ENCODE results near the gene PUS7. TPM values are rescaled to one million over a fixed set of nuclear protein-coding genes. Genes with fewer than 3 reads are reported as not detected.
"Not testable (repeated sequence)": the region's sequence is repeated elsewhere in the genome, so short reads cannot be mapped to it uniquely, and the experiment has no call there.

The PUS7 gene
- total RNA-seq (2014; rRNA removed; shearing (Covaris generic)): 22.1 and 24.3 TPM in 2 replicates

GRCh38 chr7:105521717-105522463 lies at the start of gene PUS7:
Gene PUS7, minus strand, starts transcription at chr7:105522271. Its CDS starts 13,759 bp downstream, at chr7:105508512.
- peak; percentile 95 for DNase-seq (ENCODE audit: low spot score)

DNA sequence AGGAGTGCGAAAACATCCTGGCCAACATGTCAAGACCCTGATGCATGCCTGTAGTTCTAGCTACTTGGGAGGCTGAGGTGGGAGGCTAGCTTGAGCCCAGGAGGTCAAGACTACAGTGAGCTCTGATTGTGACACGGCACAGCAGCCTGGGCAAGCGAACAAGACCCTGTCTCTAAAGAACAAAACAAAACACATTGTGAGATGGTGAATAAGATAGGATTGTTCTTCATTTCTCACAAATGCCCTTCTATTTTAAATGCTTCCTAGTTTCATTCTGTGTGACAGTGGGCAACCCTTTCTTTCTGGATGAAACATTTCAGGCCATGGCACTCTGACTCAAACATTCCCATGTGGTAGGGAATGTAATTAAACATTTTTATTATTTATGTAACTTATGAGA lies 45.8 kb upstream of the PUS7 start:
- no peak for DNase-seq (ENCODE audit: low spot score)

- DNase-seq (ENCODE audit: low spot score): no peak
Observed at GRCh38 chr7:105567024-105567423, 45.0 kb upstream of the PUS7 start.

GRCh38 chr7:105565190-105565589 lies 43.1 kb upstream of the PUS7 start:
- DNase-seq (ENCODE audit: low spot score): no peak

DNA sequence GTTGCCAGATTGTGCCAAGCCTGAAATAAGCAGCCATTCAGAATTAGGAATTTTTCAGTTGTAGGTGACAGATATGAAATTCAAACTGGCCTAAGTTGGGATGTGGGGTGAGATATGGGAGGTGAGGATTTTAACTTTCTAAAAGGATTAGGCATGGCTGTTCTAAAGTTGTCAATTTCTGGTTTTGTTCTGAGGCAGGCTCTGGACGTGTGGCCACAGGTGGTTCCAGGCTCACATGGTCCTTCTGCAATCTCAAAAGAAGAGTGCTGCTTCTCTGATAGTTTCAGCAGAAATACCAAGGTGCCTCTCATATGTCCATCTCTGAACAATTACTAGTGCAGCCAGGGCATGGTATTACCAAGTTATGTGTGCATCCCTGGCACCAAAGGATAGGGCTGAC lies 37.9 kb upstream of the PUS7 start:
- DNase-seq (ENCODE audit: low spot score): no peak

DNA sequence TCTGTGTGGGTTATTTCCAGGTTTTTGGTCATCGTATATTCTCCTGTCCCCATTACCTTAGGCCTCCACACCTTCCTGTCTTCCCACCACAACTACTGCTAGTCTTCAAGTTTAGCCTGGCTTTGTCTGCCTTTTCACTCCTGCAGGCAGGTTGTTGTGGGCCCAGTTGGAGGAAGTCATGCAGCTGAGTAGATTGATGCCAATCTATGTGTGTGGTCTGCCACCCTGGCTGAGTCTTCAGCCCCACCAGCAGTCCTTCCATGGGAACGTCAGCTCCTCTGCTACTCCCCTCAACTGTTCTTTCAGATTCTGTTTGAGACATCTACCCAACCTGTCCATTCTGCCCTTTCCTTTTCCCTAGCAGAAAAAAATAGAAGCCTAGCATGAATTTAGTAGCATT lies 16.3 kb upstream of the PUS7 start:
- DNase-seq (ENCODE audit: low spot score): no peak

DNA sequence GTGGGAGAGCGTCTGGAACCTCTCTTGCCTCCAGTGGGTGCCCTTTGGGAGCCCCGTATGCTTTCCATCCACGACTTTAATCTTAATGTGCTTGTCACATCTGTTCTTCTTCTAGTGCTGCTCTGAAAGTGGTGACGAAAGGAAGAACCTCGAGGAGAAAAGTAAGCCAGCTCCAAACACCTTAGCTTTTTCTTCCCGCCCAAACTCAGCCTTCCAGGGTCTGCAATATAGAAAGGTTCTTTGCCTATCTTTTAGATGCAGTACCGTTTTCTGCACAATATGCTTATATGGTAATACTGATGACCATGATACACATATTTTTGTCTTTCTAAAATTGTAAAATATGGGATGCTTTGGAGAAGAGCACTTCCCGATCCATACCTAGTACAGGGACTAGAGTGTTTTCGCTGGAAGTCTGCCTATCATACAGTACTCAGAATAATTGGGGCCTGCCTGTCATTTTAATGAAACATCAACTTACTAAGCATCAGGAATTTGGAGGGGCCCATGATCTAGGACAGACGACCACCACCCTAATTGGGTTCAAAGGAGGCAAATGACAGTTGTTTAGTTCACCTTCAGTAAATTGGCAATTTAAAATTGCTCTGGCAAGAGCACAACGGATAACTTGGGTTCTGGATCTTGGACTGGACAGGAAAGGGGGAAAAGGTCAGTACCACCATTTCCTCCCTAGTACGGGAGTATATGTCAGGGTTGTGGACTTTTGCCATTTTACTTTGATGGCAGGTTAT lies 10.8 kb upstream of the PUS7 start:
- DNase-seq (ENCODE audit: low spot score): no peak

GRCh38 chr7:105531792-105532671 lies 10.0 kb upstream of the PUS7 start, which contains the start of gene RINT1:
Gene RINT1, plus strand, starts transcription at chr7:105532201. Its CDS starts 115 bp downstream, at chr7:105532316.
- DNase-seq (ENCODE audit: low spot score): peak; percentile 97

GRCh38 chr7:105530546-105530945 lies 8.5 kb upstream of the PUS7 start:
- no peak for DNase-seq (ENCODE audit: low spot score)

DNA sequence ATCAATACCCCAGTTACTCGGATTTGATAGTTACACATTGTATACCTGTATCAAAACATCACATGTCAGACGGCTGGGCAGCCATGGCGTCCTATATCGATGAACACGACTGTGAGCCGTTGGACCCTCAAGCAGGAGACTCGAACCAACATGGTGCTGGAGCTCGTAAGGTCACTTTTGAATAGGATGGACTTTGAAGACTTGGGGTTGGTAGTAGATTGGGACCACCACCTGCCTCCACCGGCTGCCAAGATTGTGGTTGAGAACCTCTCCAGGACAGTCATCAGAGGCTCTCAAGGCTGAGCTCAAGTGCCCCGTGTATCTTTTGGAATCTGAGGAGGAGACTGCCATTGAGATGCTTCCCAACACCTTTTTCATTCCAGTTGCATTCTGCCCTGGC lies 8.1 kb upstream of the PUS7 start:
- no peak for DNase-seq (ENCODE audit: low spot score)

DNA sequence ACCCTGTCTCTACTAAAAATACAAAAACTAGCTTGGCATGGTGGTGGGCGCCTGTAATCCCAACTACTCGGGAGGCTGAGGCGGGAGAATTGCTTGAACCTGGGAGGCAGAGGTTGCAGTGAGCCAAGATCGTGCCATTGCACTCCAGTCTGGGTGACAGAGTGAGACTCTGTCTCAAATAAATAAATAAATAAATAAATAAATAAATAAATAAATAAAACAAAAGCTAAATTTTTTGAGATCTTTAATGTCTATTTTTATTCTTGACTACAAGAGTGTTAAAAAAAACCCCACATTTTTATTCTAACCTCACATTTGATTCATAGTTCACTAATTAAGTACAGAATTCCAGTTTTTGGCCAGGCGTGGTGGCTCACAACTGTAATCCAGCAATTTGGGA lies 5.7 kb upstream of the PUS7 start:
- not testable (repeated sequence) for DNase-seq (ENCODE audit: low spot score)

- no peak for DNase-seq (ENCODE audit: low spot score)
Observed at GRCh38 chr7:105524840-105525239, 2.8 kb upstream of the PUS7 start.

GRCh38 chr7:105524423-105524822 lies 2.4 kb upstream of the PUS7 start:
- DNase-seq (ENCODE audit: low spot score): not testable (repeated sequence)

DNA sequence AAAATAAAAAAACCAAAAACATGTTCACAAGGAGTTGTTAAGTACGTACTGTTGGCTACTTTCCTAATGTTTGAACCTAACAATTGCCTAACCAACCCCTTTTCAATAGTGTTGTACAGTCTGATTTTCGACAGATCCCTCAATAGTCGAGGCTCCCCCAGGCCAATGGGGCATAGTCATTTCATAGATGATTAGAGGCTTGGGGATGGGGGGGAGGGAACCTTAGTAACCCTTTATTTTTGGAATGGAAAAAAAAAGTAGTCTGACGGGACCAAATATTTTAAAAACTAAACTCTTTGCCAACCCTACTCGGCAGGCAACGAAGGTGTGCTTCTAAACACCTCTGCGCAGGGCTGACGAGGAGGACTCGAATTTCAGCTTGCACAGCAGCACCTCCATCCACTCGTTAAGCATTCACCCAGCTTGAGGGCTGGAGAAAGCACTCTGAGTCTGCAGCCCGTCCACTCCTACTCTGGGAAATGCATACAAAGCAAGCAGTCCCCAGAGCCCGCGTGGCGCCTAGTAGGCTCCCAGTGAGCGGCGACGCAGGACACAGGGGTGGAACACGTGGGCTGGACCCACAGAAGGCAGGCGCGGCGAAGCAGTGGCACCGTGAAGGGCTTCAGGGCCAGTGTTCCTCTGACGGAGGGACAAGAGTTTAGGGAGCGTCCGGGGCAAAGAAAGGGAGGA lies 899 bp downstream of the PUS7 start:
- peak; percentile 82 for DNase-seq (ENCODE audit: low spot score)

- not testable (repeated sequence) for DNase-seq (ENCODE audit: low spot score)
Observed at GRCh38 chr7:105520620-105521019, 1.5 kb downstream of the PUS7 start.

DNA sequence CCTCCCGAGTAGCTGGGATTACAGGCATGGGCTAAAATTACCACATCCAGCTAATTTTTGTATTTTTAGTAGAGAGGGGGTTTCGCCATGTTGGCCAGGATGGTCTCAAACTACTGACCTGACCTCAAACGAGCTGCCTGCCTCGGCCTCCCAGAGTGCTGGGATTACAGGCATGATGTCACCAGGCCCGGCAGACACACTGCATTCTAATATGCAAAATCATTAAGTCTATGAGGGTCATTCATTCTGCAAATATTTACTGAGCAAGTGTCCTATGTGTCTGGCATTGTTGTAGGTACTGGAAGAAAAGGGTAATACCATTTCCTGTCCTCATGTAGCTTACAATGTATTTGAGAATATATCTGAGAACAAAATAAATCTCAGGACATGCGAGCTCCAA lies 2.7 kb downstream of the PUS7 start:
- no peak for DNase-seq (ENCODE audit: low spot score)

GRCh38 chr7:105515610-105516009 lies 6.5 kb downstream of the PUS7 start:
- not testable (repeated sequence) for DNase-seq (ENCODE audit: low spot score)

- DNase-seq (ENCODE audit: low spot score): no peak
Observed at GRCh38 chr7:105512926-105513526, 9.0 kb downstream of the PUS7 start.

GRCh38 chr7:105512415-105512814 lies 9.7 kb downstream of the PUS7 start:
- DNase-seq (ENCODE audit: low spot score): no peak

GRCh38 chr7:105502173-105502572 lies 19.9 kb downstream of the PUS7 start:
- DNase-seq (ENCODE audit: low spot score): no peak

GRCh38 chr7:105497016-105497415 lies 25.1 kb downstream of the PUS7 start:
- no peak for DNase-seq (ENCODE audit: low spot score)

Data from HT-29 (cell line).